ENCODE data around the gene TOR1A.

TOR1A gene

GRCh38 chr9:129864991-129865647 is 41.2 kb upstream of the TOR1A start:
- Histone ChIP-seq H3K4me3 (ENCODE audit: low read length) (no peak overlapping the region), H3K27ac (ENCODE audit: low read depth, low read length) (no peak overlapping the region), H3K9me3 (ENCODE audit: insufficient read depth, low read depth, low read length) (no peaks in the 10 kb centered on the region), H3K27me3 (ENCODE audit: insufficient read depth, low read length) (no peaks in the 10 kb centered on the region), H3K9ac (ENCODE audit: low read depth, low read length) (no peak overlapping the region), H3K36me3 (ENCODE audit: insufficient read depth, low read length) (peaks cover 8% of the 10 kb centered on the region; the same call in 1 of the 2 replicates), H3K4me1 (ENCODE audit: insufficient read depth, low read length) (no peaks in the 10 kb centered on the region)
- 62% methylated on average over 11 of the region's 11 CpGs for WGBS

GRCh38 chr9:129863059-129863690 is 39.2 kb upstream of the TOR1A start:
- Histone ChIP-seq H3K27me3 (ENCODE audit: insufficient read depth, low read length) (no peaks in the 10 kb centered on the region), H3K4me3 (ENCODE audit: low read length) (no peak overlapping the region), H3K27ac (ENCODE audit: low read depth, low read length) (no peak overlapping the region), H3K4me1 (ENCODE audit: insufficient read depth, low read length) (no peaks in the 10 kb centered on the region), H3K9ac (ENCODE audit: low read depth, low read length) (no peak overlapping the region), H3K36me3 (ENCODE audit: insufficient read depth, low read length) (peaks cover 8% of the 10 kb centered on the region; the same call in 1 of the 2 replicates), H3K9me3 (ENCODE audit: insufficient read depth, low read depth, low read length) (no peaks in the 10 kb centered on the region)
- WGBS, result 87% methylated on average over 14 of the region's 14 CpGs

GRCh38 chr9:129861447-129861827 is 37.5 kb upstream of the TOR1A start:
- Histone ChIP-seq H3K9ac (ENCODE audit: low read depth, low read length) (no peak overlapping the region), H3K36me3 (ENCODE audit: insufficient read depth, low read length) (peaks cover 8% of the 10 kb centered on the region; the same call in 1 of the 2 replicates), H3K27me3 (ENCODE audit: insufficient read depth, low read length) (no peaks in the 10 kb centered on the region), H3K4me1 (ENCODE audit: insufficient read depth, low read length) (no peaks in the 10 kb centered on the region), H3K4me3 (ENCODE audit: low read length) (no peak overlapping the region), H3K9me3 (ENCODE audit: insufficient read depth, low read depth, low read length) (no peaks in the 10 kb centered on the region), H3K27ac (ENCODE audit: low read depth, low read length) (no peak overlapping the region)
- WGBS, result 86% methylated on average over 12 of the region's 12 CpGs

GRCh38 chr9:129860653-129861446 is 36.9 kb upstream of the TOR1A start:
- WGBS, result 73% methylated on average over 11 of the region's 11 CpGs

GRCh38 chr9:129858167-129858962 is 34.4 kb upstream of the TOR1A start:
- WGBS, result 86% methylated on average over 11 of the region's 11 CpGs

More at GRCh38 chr9:129860653-129861446, 36.9 kb upstream of the TOR1A start:
- H3K4me1 ChIP-seq (ENCODE audit: insufficient read depth, low read length), result no peaks in the 10 kb centered on the region
- H3K9ac ChIP-seq (ENCODE audit: low read depth, low read length), result no peak overlapping the region
- no peaks in the 10 kb centered on the region for H3K9me3 ChIP-seq (ENCODE audit: insufficient read depth, low read depth, low read length)
- H3K27ac ChIP-seq (ENCODE audit: low read depth, low read length), result no peak overlapping the region
- peaks cover 8% of the 10 kb centered on the region; the same call in 1 of the 2 replicates for H3K36me3 ChIP-seq (ENCODE audit: insufficient read depth, low read length)
- no peak overlapping the region for H3K4me3 ChIP-seq (ENCODE audit: low read length)
- H3K27me3 ChIP-seq (ENCODE audit: insufficient read depth, low read length), result no peaks in the 10 kb centered on the region

GRCh38 chr9:129857207-129857606 is 33.3 kb upstream of the TOR1A start:
- WGBS, result 89% methylated on average over 7 of the region's 7 CpGs
- no peak overlapping the region for H3K9ac ChIP-seq (ENCODE audit: low read depth, low read length)

More at GRCh38 chr9:129858167-129858962, 34.4 kb upstream of the TOR1A start:
- Histone ChIP-seq H3K27ac (ENCODE audit: low read depth, low read length) (no peak overlapping the region), H3K36me3 (ENCODE audit: insufficient read depth, low read length) (peaks cover 25% of the 10 kb centered on the region), H3K9ac (ENCODE audit: low read depth, low read length) (no peak overlapping the region), H3K4me1 (ENCODE audit: insufficient read depth, low read length) (no peaks in the 10 kb centered on the region), H3K9me3 (ENCODE audit: insufficient read depth, low read depth, low read length) (no peaks in the 10 kb centered on the region), H3K27me3 (ENCODE audit: insufficient read depth, low read length) (no peaks in the 10 kb centered on the region), H3K4me3 (ENCODE audit: low read length) (no peak overlapping the region)

GRCh38 chr9:129854588-129855110 is 30.7 kb upstream of the TOR1A start:
- Histone ChIP-seq H3K27ac (ENCODE audit: low read depth, low read length) (no peak overlapping the region), H3K4me1 (ENCODE audit: insufficient read depth, low read length) (no peaks in the 10 kb centered on the region), H3K4me3 (ENCODE audit: low read length) (no peak overlapping the region), H3K9me3 (ENCODE audit: insufficient read depth, low read depth, low read length) (no peaks in the 10 kb centered on the region), H3K36me3 (ENCODE audit: insufficient read depth, low read length) (peaks cover 33% of the 10 kb centered on the region), H3K27me3 (ENCODE audit: insufficient read depth, low read length) (no peaks in the 10 kb centered on the region), H3K9ac (ENCODE audit: low read depth, low read length) (no peak overlapping the region)
- WGBS, result 98% methylated on average over 3 of the region's 4 CpGs

More at GRCh38 chr9:129857207-129857606, 33.3 kb upstream of the TOR1A start:
- Histone ChIP-seq H3K27me3 (ENCODE audit: insufficient read depth, low read length) (no peaks in the 10 kb centered on the region), H3K4me3 (ENCODE audit: low read length) (no peak overlapping the region), H3K9me3 (ENCODE audit: insufficient read depth, low read depth, low read length) (no peaks in the 10 kb centered on the region), H3K27ac (ENCODE audit: low read depth, low read length) (no peak overlapping the region), H3K36me3 (ENCODE audit: insufficient read depth, low read length) (peaks cover 33% of the 10 kb centered on the region), H3K4me1 (ENCODE audit: insufficient read depth, low read length) (no peaks in the 10 kb centered on the region)

GRCh38 chr9:129853614-129854013 is 29.7 kb upstream of the TOR1A start:
- WGBS, result 58% methylated on average over 3 of the region's 3 CpGs
- no peak overlapping the region for H3K27ac ChIP-seq (ENCODE audit: low read depth, low read length)

GRCh38 chr9:129852579-129852978 is 28.6 kb upstream of the TOR1A start:
- Histone ChIP-seq H3K9me3 (ENCODE audit: insufficient read depth, low read depth, low read length) (no peaks in the 10 kb centered on the region), H3K9ac (ENCODE audit: low read depth, low read length) (no peak overlapping the region), H3K4me1 (ENCODE audit: insufficient read depth, low read length) (no peaks in the 10 kb centered on the region), H3K27ac (ENCODE audit: low read depth, low read length) (no peak overlapping the region), H3K4me3 (ENCODE audit: low read length) (no peak overlapping the region), H3K36me3 (ENCODE audit: insufficient read depth, low read length) (peaks cover 33% of the 10 kb centered on the region), H3K27me3 (ENCODE audit: insufficient read depth, low read length) (no peaks in the 10 kb centered on the region)
- WGBS, result 81% methylated on average over 5 of the region's 5 CpGs

More at GRCh38 chr9:129853614-129854013, 29.7 kb upstream of the TOR1A start:
- Histone ChIP-seq H3K4me3 (ENCODE audit: low read length) (no peak overlapping the region), H3K36me3 (ENCODE audit: insufficient read depth, low read length) (peaks cover 33% of the 10 kb centered on the region), H3K9me3 (ENCODE audit: insufficient read depth, low read depth, low read length) (no peaks in the 10 kb centered on the region), H3K9ac (ENCODE audit: low read depth, low read length) (no peak overlapping the region), H3K4me1 (ENCODE audit: insufficient read depth, low read length) (no peaks in the 10 kb centered on the region), H3K27me3 (ENCODE audit: insufficient read depth, low read length) (no peaks in the 10 kb centered on the region)

GRCh38 chr9:129851821-129852220 is 27.9 kb upstream of the TOR1A start:
- no peaks in the 10 kb centered on the region for H3K9me3 ChIP-seq (ENCODE audit: insufficient read depth, low read depth, low read length)
- no peaks in the 10 kb centered on the region for H3K27me3 ChIP-seq (ENCODE audit: insufficient read depth, low read length)
- WGBS, result 85% methylated on average over 5 of the region's 5 CpGs
- no peak overlapping the region for H3K27ac ChIP-seq (ENCODE audit: low read depth, low read length)
- H3K4me1 ChIP-seq (ENCODE audit: insufficient read depth, low read length), result no peaks in the 10 kb centered on the region
- no peak overlapping the region for H3K9ac ChIP-seq (ENCODE audit: low read depth, low read length)
- no peak overlapping the region for H3K4me3 ChIP-seq (ENCODE audit: low read length)
- H3K36me3 ChIP-seq (ENCODE audit: insufficient read depth, low read length), result peaks cover 33% of the 10 kb centered on the region

Measured in HUES64 (cell line).